SH-SY5Y (cell line): ENCODE data around the gene USP38.

Experiments
- GATA2 ChIP-seq: IDR thresholded peaks from 2 replicates; pipeline ENCODE4 v1.6.1; 2011; ENCODE audit warnings: mild to moderate bottlenecking, low read depth, low read length
- GATA3 ChIP-seq: IDR thresholded peaks from 2 replicates; pipeline ENCODE4 v1.6.1; 2011; ENCODE audit warnings: low read depth, mild to moderate bottlenecking, low read length, moderate library complexity

- no peak for TF ChIP-seq GATA3
- no peak for TF ChIP-seq GATA2
Measured at GRCh38 chr4:143246977-143247376, 62.3 kb downstream of the USP38 start.
